ENCODE measurements around the gene HRH4.

HRH4 gene

GRCh38 chr18:24504401-24504800, 44.0 kb downstream of the HRH4 start:
- DNase-seq (ENCODE audit: low read depth in 2 of 3, low spot score in 2 of 3): no peak

DNA sequence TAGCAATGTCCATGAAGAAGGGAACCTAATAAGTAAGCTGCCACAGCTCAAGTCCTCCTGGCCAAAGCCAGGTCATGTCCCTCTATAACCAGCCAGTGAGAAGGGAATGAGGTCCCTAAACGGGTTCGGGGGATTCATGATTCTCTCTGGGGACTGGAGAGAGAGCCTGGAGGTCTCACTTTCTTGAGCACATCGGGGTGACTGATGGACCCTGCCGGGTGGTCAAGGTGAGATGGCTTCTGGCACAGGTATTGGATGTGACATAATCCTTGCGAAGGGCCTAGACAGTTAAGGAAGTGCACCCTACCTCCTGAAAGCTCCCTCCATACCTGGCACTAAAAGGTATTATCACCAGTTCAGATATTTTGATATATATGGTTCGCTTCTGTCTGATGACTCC, 45.7 kb downstream of the HRH4 start:
- DNase-seq (ENCODE audit: low read depth in 2 of 3, low spot score in 2 of 3): no peak

- no peak for DNase-seq (ENCODE audit: low read depth in 2 of 3, low spot score in 2 of 3)
Measured at GRCh38 chr18:24509435-24509834, 49.0 kb downstream of the HRH4 start.

- DNase-seq (ENCODE audit: low read depth in 2 of 3, low spot score in 2 of 3): no peak
Measured at GRCh38 chr18:24514439-24514838, 54.0 kb downstream of the HRH4 start.

- DNase-seq (ENCODE audit: low read depth in 2 of 3, low spot score in 2 of 3): no peak
Measured at GRCh38 chr18:24515721-24516120, 55.3 kb downstream of the HRH4 start.

- no peak for DNase-seq (ENCODE audit: low read depth in 2 of 3, low spot score in 2 of 3)
Measured at GRCh38 chr18:24516261-24516660, 55.8 kb downstream of the HRH4 start.

DNA sequence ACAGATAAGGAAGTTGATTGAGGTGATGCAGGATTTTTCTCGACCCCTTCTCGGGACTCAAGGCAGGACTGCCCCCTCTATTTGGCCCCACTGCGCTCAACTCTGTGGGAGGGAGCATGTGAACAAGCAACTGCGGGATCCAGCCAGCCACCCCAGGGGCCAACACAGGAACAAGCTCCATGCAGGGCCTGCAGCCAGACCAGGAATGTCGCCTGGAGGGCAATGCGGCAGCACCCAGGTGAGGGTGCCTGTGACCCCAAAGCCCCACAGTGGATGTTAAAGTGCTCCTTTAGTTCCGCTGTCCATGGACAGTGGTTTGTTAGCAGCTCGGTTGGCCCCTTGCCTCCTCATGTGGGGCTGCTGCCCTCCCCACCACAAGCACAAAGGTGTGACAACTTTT, 57.1 kb downstream of the HRH4 start:
- no peak for DNase-seq (ENCODE audit: low read depth in 2 of 3, low spot score in 2 of 3)

GRCh38 chr18:24518596-24518995, 58.2 kb downstream of the HRH4 start:
- no peak for DNase-seq (ENCODE audit: low read depth in 2 of 3, low spot score in 2 of 3)

Measured in activated CD8-positive, alpha-beta memory T cell treated with anti-CD3 and anti-CD28 coated beads for 48 hours (primary cell).